Pancreas (tissue), 10 donors: ENCODE results near the gene LENG9. TPM values are rescaled to one million over a fixed set of nuclear protein-coding genes. Genes with fewer than 3 reads are reported as not detected.

Experiments used
- ATAC-seq, 4 donors: fragments of 200-7000 bp; cut with Tn5 transposase; one replicate each; pipeline versions ENCODE4 v1.8.0 to v1.9.1; 2020; ENCODE audit warnings: mild to moderate bottlenecking in 4 of 4, moderate library complexity in 4 of 4
- DNase-seq, 6 donors: peaks; one replicate each; pipeline ENCODE4 v3.0.0-alpha.2; 2020
- FAIRE-seq: peaks from 2 replicates; lab custom pipeline; 2012; peaks lifted over from hg19 to GRCh38; lab: Jason Lieb, UNC
- H3K27ac ChIP-seq, 4 donors: fragments of 200-600 bp; sonication (generic); 1 replicate in 3 of 4; 2 replicates in 1 of 4; pipeline versions ENCODE4 v1.5.0 to v1.8.0; 2020
- H3K27me3 ChIP-seq, 4 donors: fragments of 200-600 bp; one replicate each; pipeline ENCODE4 v1.8.0; 2021
- H3K36me3 ChIP-seq, 3 donors: fragments of 200-600 bp; sonication (generic) in 1 of 3; one replicate each; pipeline versions ENCODE4 v1.5.0 to v1.8.0; 2020 to 2021
- H3K4me1 ChIP-seq, 3 donors: fragments of 200-600 bp; one replicate each; pipeline ENCODE4 v1.8.0; 2021
- H3K4me3 ChIP-seq, 4 donors: fragments of 200-600 bp; sonication (generic) in 2 of 4; one replicate each; pipeline versions ENCODE4 v1.5.0 to v1.8.0; 2020 to 2021
- H3K9me3 ChIP-seq, 4 donors: fragments of 200-600 bp; one replicate each; pipeline ENCODE4 v1.8.0; 2021
- WGBS, 2 donors: extraction: QIAGEN DNeasy Blood & Tissue Kit; methylation state at CpG; one replicate each; pipeline ENCODE4 v1.1.7; 2013; 5-methylcytosine and 5-hydroxymethylcytosine counted together
- intact Hi-C, 3 donors: fragments of 100-400 bp; cut with DNase I; formaldehyde crosslinking; loops; one replicate each; pipeline versions ENCODE4 v1.11.1 to v1.14.2; 2022
- polyA plus RNA-seq, 2 donors: library from polyadenylated mRNA; stranded (reverse); fragments of 200-250 nt; gene quantifications; one replicate each; pipeline ENCODE4 v1.2.3, GENCODE V29; 2013
- total RNA-seq, 6 donors: library from RNA; stranded (reverse); fragmentation: NEBNext Ultra II Directional in 4 of 6; extraction: Animal tissue kit (Norgen Biotek cat#: 25700) in 4 of 6; gene quantifications; one replicate each; pipeline versions ENCODE4 v1.2.1 to v1.2.4, GENCODE V29; 2021 to 2023
- TF ChIP-seq, protein P1 (sequence below), 4 donors: fragments of 200-600 bp; sonication (generic) in 3 of 4; IDR thresholded peaks; one replicate each; pipeline versions ENCODE4 v1.5.0 to v1.8.0; 2021; ENCODE audit warnings: antibody characterized with exemption in 4 of 4
- donor health status: healthy with polysubstance abuse.
- donor health status: DM: no; HTN: no; CAD: no; lungs with moderate emphysema.
- donor health status: DM: no; HTN: no; CAD: no.
- donor health status: control.
- donor health status: control.
- donor health status: Bipolar disorder and iron deficiency.
- donor health status: DM: yes; HTN: yes; CAD: no.
- donor health status: DM: no; HTN: no; CAD: no.
- donor health status: DM: no; HTN: no; CAD: no.
- donor health status: DM: yes; HTN: yes; CAD: no.

The LENG9 gene
- total and polyA plus RNA-seq, 8 donors = 4.2 to 23.4 (median 13.1) TPM

GRCh38 chr19:54440641-54441040, 22.9 kb downstream of the LENG9 start:
- peak in 3 of 6 donors; percentile 7 to 52 (median 40) for DNase-seq
- Histone ChIP-seq H3K4me3 (no peak overlapping the region), H3K36me3 (no peaks in the 10 kb centered on the region), H3K27me3 (no peaks in the 10 kb centered on the region), H3K9me3 (no peaks in the 10 kb centered on the region), H3K4me1 (peaks cover 11 to 15% (median 13%) of the 10 kb centered on the region in 3 donors), H3K27ac (peak overlapping the region in 2 of 4 donors; percentile 0 to 44)
- TF ChIP-seq, protein P1, sequence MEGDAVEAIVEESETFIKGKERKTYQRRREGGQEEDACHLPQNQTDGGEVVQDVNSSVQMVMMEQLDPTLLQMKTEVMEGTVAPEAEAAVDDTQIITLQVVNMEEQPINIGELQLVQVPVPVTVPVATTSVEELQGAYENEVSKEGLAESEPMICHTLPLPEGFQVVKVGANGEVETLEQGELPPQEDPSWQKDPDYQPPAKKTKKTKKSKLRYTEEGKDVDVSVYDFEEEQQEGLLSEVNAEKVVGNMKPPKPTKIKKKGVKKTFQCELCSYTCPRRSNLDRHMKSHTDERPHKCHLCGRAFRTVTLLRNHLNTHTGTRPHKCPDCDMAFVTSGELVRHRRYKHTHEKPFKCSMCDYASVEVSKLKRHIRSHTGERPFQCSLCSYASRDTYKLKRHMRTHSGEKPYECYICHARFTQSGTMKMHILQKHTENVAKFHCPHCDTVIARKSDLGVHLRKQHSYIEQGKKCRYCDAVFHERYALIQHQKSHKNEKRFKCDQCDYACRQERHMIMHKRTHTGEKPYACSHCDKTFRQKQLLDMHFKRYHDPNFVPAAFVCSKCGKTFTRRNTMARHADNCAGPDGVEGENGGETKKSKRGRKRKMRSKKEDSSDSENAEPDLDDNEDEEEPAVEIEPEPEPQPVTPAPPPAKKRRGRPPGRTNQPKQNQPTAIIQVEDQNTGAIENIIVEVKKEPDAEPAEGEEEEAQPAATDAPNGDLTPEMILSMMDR (IDR thresholded peaks at IDR 0.05) = no peak
- peak; percentile 33 to 57 (median 48) for ATAC-seq
- 47 to 55% methylated on average over 5 of the region's 5 CpGs for WGBS, 2 donors
- FAIRE-seq = no peak
- intact Hi-C loops = no loop called here

DNA sequence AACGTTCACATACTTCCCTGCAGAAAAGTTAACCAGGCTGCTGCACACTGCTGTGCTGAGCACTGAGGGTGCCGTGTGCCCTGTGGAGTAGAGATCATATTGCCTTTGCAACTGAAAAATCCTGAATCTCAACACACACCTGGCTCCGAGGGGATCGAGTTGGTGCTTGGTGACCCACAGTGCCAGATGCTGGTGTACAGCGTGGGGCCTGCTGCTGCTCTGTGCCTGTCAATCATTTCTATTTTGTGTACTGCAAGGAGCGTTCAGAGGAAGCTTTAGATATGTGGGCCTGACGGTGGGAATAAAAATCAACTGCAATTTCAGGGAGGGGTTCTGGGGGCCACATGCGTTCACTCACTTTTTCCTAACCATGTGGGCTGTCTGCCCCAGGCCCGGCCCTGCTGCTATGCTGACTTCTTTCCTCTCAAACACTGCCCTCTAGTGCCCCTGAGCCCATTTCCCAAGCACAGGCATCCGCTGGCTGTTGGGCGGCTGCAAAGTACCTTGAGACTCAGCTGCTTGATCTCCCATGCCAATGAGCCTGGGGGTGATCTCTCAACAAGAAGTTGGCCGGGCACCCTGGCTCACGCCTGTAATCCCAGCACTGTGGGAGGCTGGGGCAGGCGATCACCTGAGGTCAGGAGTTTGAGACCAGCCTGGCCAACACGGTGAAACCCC, 24.3 kb downstream of the LENG9 start:
- H3K27me3 ChIP-seq = no peaks in the 10 kb centered on the region
- TF ChIP-seq, protein P1 (IDR thresholded peaks at IDR 0.05) = peak; percentile 34 to 55 (median 42)
- peaks cover 13 to 19% (median 16%) of the 10 kb centered on the region in 3 donors for H3K4me1 ChIP-seq
- peak; percentile 88 to 95 (median 90) for ATAC-seq
- intact Hi-C loops = no loop called here
- 17 to 18% methylated on average over 15 of the region's 15 CpGs for WGBS, 2 donors
- H3K9me3 ChIP-seq = no peaks in the 10 kb centered on the region
- DNase-seq = peak; percentile 82 to 95 (median 92)
- H3K36me3 ChIP-seq = no peaks in the 10 kb centered on the region
- FAIRE-seq = no peak
- H3K4me3 ChIP-seq = no peak overlapping the region
- peak overlapping the region in 3 of 4 donors; percentile 20 to 28 (median 22) for H3K27ac ChIP-seq

DNA sequence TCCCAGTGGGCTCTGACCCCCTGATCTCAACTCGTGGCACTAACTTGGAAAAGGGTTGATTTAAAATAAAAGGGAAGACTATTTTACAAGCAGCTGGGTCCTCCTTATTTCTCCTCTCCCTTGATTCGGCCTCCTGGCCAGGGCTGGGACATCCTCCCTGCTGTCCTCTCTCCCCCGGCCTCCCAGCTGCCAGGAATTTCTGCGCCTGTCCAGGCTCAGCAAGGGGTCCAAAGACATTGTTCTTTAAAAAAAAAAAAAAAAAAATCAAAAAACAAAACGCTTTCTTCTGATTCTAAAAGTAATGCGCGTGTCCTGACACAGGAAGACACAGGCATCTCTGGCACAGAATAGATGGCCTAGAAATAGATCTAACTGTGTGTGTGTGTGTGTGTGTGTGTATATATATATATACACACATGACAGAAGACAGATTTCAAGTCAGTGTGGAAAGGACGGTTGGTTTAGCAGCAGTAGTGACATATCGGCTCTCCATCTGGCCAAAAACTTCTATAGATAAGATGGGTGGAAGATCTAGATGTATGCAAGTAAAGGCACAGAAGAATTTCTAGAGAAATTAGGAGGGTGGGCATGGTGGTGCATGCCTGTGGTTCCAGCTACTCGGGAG, 26.8 kb downstream of the LENG9 start:
- Histone ChIP-seq H3K27me3 (no peaks in the 10 kb centered on the region), H3K36me3 (no peaks in the 10 kb centered on the region), H3K4me3 (no peak overlapping the region), H3K4me1 (peaks cover 19 to 25% (median 24%) of the 10 kb centered on the region in 3 donors), H3K9me3 (no peaks in the 10 kb centered on the region), H3K27ac (no peak overlapping the region)
- FAIRE-seq (no peak), DNase-seq (no peak), ATAC-seq (no peak)
- TF ChIP-seq, protein P1 (IDR thresholded peaks at IDR 0.05) = no peak
- intact Hi-C loops = no loop called here
- WGBS, 2 donors = 73 to 83% methylated on average over 10 of the region's 10 CpGs

- intact Hi-C loops = no loop called here
- no peak for FAIRE-seq
- ATAC-seq = no peak
- Histone ChIP-seq H3K27ac (no peak overlapping the region), H3K36me3 (no peaks in the 10 kb centered on the region), H3K4me1 (peaks cover 26 to 32% (median 28%) of the 10 kb centered on the region in 3 donors), H3K4me3 (no peak overlapping the region), H3K9me3 (no peaks in the 10 kb centered on the region), H3K27me3 (no peaks in the 10 kb centered on the region)
- peak in 1 of 6 donors; percentile 78 for DNase-seq
- TF ChIP-seq, protein P1 (IDR thresholded peaks at IDR 0.05) = no peak
- WGBS, 2 donors = 69 to 74% methylated on average over 12 to 15 of the region's 15 CpGs
These were observed 27.5 kb downstream of the LENG9 start for GRCh38 chr19:54436031-54436523.
